Activated effector memory CD4-positive, alpha-beta T cell treated with Interleukin-2 at 50 U/mL for 16 hours (primary cell): ENCODE measurements around the gene GPX3.

Experiments used
- DNase-seq: peaks from one replicate; pipeline ENCODE4 v3.0.0-alpha.2; 2020

Gene GPX3

GRCh38 chr5:151020304-151021110, at the start of gene GPX3:
Gene GPX3, plus strand, starts transcription at chr5:151020591. Its CDS starts 64 bp downstream, at chr5:151020655.
- no peak for DNase-seq

- no peak for DNase-seq
Measured at GRCh38 chr5:150978590-150978989, 41.8 kb upstream of the GPX3 start.

- no peak for DNase-seq
Measured at GRCh38 chr5:150987746-150988145, 32.6 kb upstream of the GPX3 start.

- no peak for DNase-seq
Measured at GRCh38 chr5:150989695-150990094, 30.7 kb upstream of the GPX3 start.

- DNase-seq, result no peak
Measured at GRCh38 chr5:150992705-150993104, 27.7 kb upstream of the GPX3 start.

GRCh38 chr5:150993422-150993821, 27.0 kb upstream of the GPX3 start:
- no peak for DNase-seq

GRCh38 chr5:150993826-150994412, 26.5 kb upstream of the GPX3 start:
- no peak for DNase-seq

- DNase-seq, result no peak
Measured at GRCh38 chr5:150999704-151000442, 20.5 kb upstream of the GPX3 start.

- DNase-seq, result no peak
Measured at GRCh38 chr5:151001436-151001835, 19.0 kb upstream of the GPX3 start.

GRCh38 chr5:151002250-151002649, 18.1 kb upstream of the GPX3 start:
- no peak for DNase-seq

GRCh38 chr5:151002681-151003502, 17.5 kb upstream of the GPX3 start:
- DNase-seq, result no peak

- DNase-seq, result no peak
Measured at GRCh38 chr5:151003503-151003860, 16.9 kb upstream of the GPX3 start.

- DNase-seq, result no peak
Measured at GRCh38 chr5:151004499-151004898, 15.9 kb upstream of the GPX3 start.

- DNase-seq, result no peak
Measured at GRCh38 chr5:151005187-151005949, 15.0 kb upstream of the GPX3 start.

- no peak for DNase-seq
Measured at GRCh38 chr5:151005950-151006576, 14.3 kb upstream of the GPX3 start.

GRCh38 chr5:151006704-151007334, 13.6 kb upstream of the GPX3 start:
- no peak for DNase-seq

GRCh38 chr5:151007430-151008209, 12.8 kb upstream of the GPX3 start:
- DNase-seq, result no peak

GRCh38 chr5:151008210-151008491, 12.2 kb upstream of the GPX3 start:
- DNase-seq, result no peak

GRCh38 chr5:151008906-151009305, 11.5 kb upstream of the GPX3 start:
- DNase-seq, result no peak

- DNase-seq, result no peak
Measured at GRCh38 chr5:151012862-151013261, 7.5 kb upstream of the GPX3 start.
